ENCODE measurements around the gene KIAA0586. TPM values are rescaled to one million over a fixed set of nuclear protein-coding genes. Genes with fewer than 3 reads are reported as not detected.
A peak's percentile ranks its signal among the peaks of the same experiment; 100 is the strongest.

KIAA0586 gene
- total and polyA plus RNA-seq, 2 of the 13 experiments (the other 11 are each of a cell fraction or from before 2014, with no cell fraction given), result 12.6 to 25.2 TPM

DNA sequence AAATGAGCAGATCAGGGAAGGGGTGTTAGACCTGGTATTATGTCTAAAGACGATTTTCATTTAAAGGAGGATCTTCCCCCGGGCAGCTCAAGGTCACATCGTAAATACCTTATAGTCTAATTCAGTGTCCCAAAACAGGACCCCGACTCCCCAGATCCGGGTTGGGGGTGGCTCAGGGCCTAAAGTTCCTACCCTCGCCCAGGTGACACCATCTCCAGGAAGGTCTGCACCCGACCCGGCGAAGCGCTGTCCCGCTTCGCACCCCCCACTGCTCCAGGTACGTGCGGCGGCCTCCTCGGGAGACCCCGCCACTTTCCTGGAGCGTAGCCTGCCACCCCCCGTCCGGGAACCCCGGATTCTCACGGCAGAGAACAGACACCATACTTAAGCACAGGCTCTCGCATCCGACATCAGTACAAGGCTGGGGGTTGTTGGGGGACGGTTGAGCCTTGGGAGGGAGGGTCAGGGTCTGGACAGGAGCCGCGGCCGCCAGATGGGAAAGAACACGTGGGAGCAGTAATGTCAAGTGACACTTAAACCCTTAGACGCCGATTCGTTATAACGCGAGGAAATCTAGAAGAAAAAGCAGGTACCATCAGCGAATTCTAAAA is 744 bp upstream of the KIAA0586 start (continued):
- TF ChIP-seq, protein P1, sequence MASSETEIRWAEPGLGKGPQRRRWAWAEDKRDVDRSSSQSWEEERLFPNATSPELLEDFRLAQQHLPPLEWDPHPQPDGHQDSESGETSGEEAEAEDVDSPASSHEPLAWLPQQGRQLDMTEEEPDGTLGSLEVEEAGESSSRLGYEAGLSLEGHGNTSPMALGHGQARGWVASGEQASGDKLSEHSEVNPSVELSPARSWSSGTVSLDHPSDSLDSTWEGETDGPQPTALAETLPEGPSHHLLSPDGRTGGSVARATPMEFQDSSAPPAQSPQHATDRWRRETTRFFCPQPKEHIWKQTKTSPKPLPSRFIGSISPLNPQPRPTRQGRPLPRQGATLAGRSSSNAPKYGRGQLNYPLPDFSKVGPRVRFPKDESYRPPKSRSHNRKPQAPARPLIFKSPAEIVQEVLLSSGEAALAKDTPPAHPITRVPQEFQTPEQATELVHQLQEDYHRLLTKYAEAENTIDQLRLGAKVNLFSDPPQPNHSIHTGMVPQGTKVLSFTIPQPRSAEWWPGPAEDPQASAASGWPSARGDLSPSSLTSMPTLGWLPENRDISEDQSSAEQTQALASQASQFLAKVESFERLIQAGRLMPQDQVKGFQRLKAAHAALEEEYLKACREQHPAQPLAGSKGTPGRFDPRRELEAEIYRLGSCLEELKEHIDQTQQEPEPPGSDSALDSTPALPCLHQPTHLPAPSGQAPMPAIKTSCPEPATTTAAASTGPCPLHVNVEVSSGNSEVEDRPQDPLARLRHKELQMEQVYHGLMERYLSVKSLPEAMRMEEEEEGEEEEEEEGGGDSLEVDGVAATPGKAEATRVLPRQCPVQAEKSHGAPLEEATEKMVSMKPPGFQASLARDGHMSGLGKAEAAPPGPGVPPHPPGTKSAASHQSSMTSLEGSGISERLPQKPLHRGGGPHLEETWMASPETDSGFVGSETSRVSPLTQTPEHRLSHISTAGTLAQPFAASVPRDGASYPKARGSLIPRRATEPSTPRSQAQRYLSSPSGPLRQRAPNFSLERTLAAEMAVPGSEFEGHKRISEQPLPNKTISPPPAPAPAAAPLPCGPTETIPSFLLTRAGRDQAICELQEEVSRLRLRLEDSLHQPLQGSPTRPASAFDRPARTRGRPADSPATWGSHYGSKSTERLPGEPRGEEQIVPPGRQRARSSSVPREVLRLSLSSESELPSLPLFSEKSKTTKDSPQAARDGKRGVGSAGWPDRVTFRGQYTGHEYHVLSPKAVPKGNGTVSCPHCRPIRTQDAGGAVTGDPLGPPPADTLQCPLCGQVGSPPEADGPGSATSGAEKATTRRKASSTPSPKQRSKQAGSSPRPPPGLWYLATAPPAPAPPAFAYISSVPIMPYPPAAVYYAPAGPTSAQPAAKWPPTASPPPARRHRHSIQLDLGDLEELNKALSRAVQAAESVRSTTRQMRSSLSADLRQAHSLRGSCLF (CRISPR knock-in tag; IDR thresholded peaks at IDR 0.05; ENCODE audit: borderline replicate concordance), result 0 out of 2 replicates have a peak, but pooled peaks have one; percentile 39
- TF ChIP-seq ZNF24 (IDR thresholded peaks at IDR 0.05) (no peak), NFE2 (CRISPR knock-in tag; IDR thresholded peaks at IDR 0.05) (no peak), SYNCRIP (IDR thresholded peaks at IDR 0.05; ENCODE audit: insufficient read depth, low read depth, low read length) (no peak), ZNF383 (CRISPR knock-in tag; IDR thresholded peaks at IDR 0.05; ENCODE audit: borderline replicate concordance) (no peak), SRSF4 (IDR thresholded peaks at IDR 0.05; ENCODE audit: low read depth, low read length, poor library complexity, severe bottlenecking) (no peak), PTBP1 (IDR thresholded peaks at IDR 0.05; ENCODE audit: low read depth, low read length, poor library complexity, severe bottlenecking) (no peak), MYC (CRISPR knock-in tag; IDR thresholded peaks at IDR 0.05; ENCODE audit: borderline replicate concordance) (peak; percentile 91), TBL1XR1 (IDR thresholded peaks at IDR 0.05; ENCODE audit: borderline replicate concordance, low read length, partially characterized antibody) (peak; percentile 1), ZNF572 (CRISPR knock-in tag; IDR thresholded peaks at IDR 0.05) (peak; percentile 80; the same call in 1 of the 2 replicates), ZNF761 (CRISPR knock-in tag; conservative IDR thresholded peaks at IDR 0.05) (peak; percentile 86; the same call in 1 of the 2 replicates), ZBTB49 (CRISPR knock-in tag; IDR thresholded peaks at IDR 0.05; ENCODE audit: borderline replicate concordance) (no peak), ZNF766 (CRISPR knock-in tag; IDR thresholded peaks at IDR 0.05; ENCODE audit: borderline replicate concordance) (0 out of 2 replicates have a peak, but pooled peaks have one; percentile 66), ZNF160 (CRISPR knock-in tag; IDR thresholded peaks at IDR 0.05) (0 out of 2 replicates have a peak, but pooled peaks have one; percentile 21)
- TF ChIP-seq, protein P2, sequence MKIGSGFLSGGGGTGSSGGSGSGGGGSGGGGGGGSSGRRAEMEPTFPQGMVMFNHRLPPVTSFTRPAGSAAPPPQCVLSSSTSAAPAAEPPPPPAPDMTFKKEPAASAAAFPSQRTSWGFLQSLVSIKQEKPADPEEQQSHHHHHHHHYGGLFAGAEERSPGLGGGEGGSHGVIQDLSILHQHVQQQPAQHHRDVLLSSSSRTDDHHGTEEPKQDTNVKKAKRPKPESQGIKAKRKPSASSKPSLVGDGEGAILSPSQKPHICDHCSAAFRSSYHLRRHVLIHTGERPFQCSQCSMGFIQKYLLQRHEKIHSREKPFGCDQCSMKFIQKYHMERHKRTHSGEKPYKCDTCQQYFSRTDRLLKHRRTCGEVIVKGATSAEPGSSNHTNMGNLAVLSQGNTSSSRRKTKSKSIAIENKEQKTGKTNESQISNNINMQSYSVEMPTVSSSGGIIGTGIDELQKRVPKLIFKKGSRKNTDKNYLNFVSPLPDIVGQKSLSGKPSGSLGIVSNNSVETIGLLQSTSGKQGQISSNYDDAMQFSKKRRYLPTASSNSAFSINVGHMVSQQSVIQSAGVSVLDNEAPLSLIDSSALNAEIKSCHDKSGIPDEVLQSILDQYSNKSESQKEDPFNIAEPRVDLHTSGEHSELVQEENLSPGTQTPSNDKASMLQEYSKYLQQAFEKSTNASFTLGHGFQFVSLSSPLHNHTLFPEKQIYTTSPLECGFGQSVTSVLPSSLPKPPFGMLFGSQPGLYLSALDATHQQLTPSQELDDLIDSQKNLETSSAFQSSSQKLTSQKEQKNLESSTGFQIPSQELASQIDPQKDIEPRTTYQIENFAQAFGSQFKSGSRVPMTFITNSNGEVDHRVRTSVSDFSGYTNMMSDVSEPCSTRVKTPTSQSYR (CRISPR knock-in tag; IDR thresholded peaks at IDR 0.05; ENCODE audit: borderline replicate concordance), result peak; percentile 9; the same call in 1 of the 2 replicates

Measured in HepG2 (cell line).